ENCODE results near the gene RANBP6. TPM values are rescaled to one million over a fixed set of nuclear protein-coding genes. Genes with fewer than 3 reads are reported as not detected.
"Not testable (repeated sequence)": the region's sequence is repeated elsewhere in the genome, so short reads cannot be mapped to it uniquely, and the experiment has no call there.

RANBP6 gene
- total RNA-seq (2021) (7.4 and 7.9 TPM in 2 replicates), Bru-seq, nascent RNA (percentile 81 among the genes with signal in this experiment), BruChase-seq, experiment 1, labeled RNA remaining after a 2-hour chase (percentile 97 among the genes with signal in this experiment), BruChase-seq, experiment 2, labeled RNA remaining after a 6-hour chase (percentile 88 among the genes with signal in this experiment)
- long read RNA-seq, full-length matches to known transcripts, result 10 of 10 reads
- long read RNA-seq, partial matches to known transcripts, result 0 of 10 reads
- long read RNA-seq, other reads (novel, unspliced or antisense), result 0 of 10 reads

DNA sequence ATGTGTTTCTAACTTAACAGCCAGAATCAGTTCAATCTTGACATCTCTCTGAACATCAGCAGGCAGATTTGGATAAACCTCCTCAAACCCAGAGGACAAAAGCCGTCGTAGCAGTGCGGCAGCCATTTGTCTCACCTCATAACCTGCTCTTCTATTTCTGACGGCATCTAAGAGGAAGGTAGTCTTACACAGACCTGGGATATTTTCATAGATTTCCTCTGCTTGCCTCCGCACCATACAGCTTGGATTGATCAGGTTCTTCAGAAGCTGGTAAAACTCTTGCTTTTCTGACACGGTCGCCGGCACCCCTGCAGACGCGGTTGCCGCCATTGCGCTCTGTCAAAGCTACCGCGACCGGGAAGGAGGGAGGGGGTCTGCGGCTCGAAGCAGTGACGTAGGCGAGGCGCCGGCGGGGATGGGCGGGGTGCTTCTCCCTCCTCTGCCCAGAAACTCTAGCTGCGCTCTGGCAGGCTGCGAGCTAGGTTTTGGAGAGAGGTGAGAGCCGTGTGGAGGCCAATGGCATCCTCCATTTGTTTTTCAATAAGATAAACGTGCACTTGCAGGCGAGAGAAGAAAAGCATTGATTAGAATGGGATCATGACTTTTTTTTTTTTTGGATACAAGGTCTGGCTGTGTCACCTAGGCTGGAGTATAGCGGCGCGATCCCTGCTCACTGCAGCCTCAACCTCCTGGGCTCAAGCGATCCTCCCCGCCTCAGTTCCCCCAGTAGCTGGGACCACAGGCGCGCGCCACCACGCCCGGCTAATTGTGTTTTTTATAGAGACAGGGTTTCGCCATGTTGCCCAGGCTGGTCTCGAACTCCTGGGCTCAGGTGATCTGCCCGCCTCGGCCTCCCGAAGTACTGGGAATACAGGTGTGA lies at the start of gene RANBP6:
Gene RANBP6, minus strand, starts transcription at position 347 of the 880 bp plus-strand sequence. Its CDS starts 17 bp downstream, at position 330.
- BruUV-seq (replicated peaks), result no TSS peak
- Histone ChIP-seq H3K36me3 (ENCODE audit: low read depth) (0 out of 2 replicates have a peak, but pooled peaks cover 5% of the 10 kb centered on the region), H3K4me3 (peak within 1 kb of the TSS; percentile 89), H3K9me2 (ENCODE audit: insufficient read depth) (no peaks in the 10 kb centered on the region), H2AFZ (peak within 1 kb of the TSS; percentile 81), H3K79me2 (ENCODE audit: low read depth) (peaks cover 48% of the 10 kb centered on the region), H3K4me2 (peak within 1 kb of the TSS; percentile 81), H3K27ac (peak within 1 kb of the TSS; percentile 84), H3F3A (ENCODE audit: insufficient read depth, low read depth) (peaks cover 14% of the 10 kb centered on the region; the same call in 1 of the 2 replicates), H3K9me3 (ENCODE audit: insufficient read depth, low read depth) (no peaks in the 10 kb centered on the region), H3K4me1 (replicated peaks; ENCODE audit: insufficient read depth) (peaks cover 13% of the 10 kb centered on the region; the same call in 1 of the 2 replicates), H3K27me3 (ENCODE audit: insufficient read depth, low read depth) (no peaks in the 10 kb centered on the region), H4K20me1 (ENCODE audit: insufficient read depth) (peaks cover 4% of the 10 kb centered on the region; the same call in 1 of the 2 replicates)
- intact Hi-C loops (cut with micrococcal nuclease; ENCODE audit: unreplicated experiment), result no loop called here
- CTCF ChIA-PET, result no interaction called here
- DNase-seq, result peak; percentile 58 to 72
- TF ChIP-seq, protein P1, sequence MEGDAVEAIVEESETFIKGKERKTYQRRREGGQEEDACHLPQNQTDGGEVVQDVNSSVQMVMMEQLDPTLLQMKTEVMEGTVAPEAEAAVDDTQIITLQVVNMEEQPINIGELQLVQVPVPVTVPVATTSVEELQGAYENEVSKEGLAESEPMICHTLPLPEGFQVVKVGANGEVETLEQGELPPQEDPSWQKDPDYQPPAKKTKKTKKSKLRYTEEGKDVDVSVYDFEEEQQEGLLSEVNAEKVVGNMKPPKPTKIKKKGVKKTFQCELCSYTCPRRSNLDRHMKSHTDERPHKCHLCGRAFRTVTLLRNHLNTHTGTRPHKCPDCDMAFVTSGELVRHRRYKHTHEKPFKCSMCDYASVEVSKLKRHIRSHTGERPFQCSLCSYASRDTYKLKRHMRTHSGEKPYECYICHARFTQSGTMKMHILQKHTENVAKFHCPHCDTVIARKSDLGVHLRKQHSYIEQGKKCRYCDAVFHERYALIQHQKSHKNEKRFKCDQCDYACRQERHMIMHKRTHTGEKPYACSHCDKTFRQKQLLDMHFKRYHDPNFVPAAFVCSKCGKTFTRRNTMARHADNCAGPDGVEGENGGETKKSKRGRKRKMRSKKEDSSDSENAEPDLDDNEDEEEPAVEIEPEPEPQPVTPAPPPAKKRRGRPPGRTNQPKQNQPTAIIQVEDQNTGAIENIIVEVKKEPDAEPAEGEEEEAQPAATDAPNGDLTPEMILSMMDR (conservative IDR thresholded peaks at IDR 0.05), result no peak
- TF ChIP-seq EZH2 (IDR thresholded peaks at IDR 0.05; ENCODE audit: low read depth), result no peak
- POLR2A ChIA-PET (ENCODE audit: unreplicated experiment), result interaction anchor here (0.6 to 0.7 kb wide), 5 partner anchors 59 to 495 kb away, joined by 4 to 9 read pairs (median 5); partner anchors contain the start of gene UHRF2

- H3F3A ChIP-seq (ENCODE audit: insufficient read depth, low read depth); H3K36me3 ChIP-seq (ENCODE audit: low read depth); H3K4me1 ChIP-seq (replicated peaks; ENCODE audit: insufficient read depth); H2AFZ ChIP-seq; CTCF ChIA-PET; POLR2A ChIA-PET (ENCODE audit: unreplicated experiment); H3K27me3 ChIP-seq (ENCODE audit: insufficient read depth, low read depth); H3K79me2 ChIP-seq (ENCODE audit: low read depth); BruUV-seq (replicated peaks); H4K20me1 ChIP-seq (ENCODE audit: insufficient read depth); H3K4me3 ChIP-seq; H3K9me3 ChIP-seq (ENCODE audit: insufficient read depth, low read depth); DNase-seq; H3K27ac ChIP-seq; intact Hi-C loops (cut with micrococcal nuclease; ENCODE audit: unreplicated experiment); H3K9me2 ChIP-seq (ENCODE audit: insufficient read depth); H3K4me2 ChIP-seq: not testable (repeated sequence)
Observed at GRCh38 chr9:6063146-6063545, 47.7 kb upstream of the RANBP6 start.

DNA sequence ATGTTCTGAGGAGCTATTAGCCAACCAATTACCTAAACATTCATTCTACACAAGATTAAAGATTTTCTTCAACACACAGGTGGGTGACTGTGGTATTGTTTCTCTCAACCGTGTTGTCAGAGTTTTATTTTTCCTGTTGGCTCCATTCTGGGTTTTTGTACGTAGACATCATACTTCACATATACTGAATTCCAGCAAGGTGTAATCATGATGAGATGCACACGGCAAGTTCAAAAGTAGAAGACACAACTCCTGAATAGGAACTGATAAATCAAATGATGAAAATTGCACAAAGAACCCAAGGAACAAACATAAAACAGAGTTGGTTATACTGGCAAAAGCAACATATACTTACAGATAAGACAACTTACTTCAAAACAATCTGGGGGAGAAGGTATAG lies 40.2 kb upstream of the RANBP6 start:
- CTCF ChIA-PET, result interaction anchor here (2.3 kb wide), 1 partner anchor 250 kb away, joined by 13 read pairs; no protein-coding TSS in a partner anchor
- intact Hi-C loops (cut with micrococcal nuclease; ENCODE audit: unreplicated experiment), result loop anchor here (1.0 to 10.0 kb wide), 2 partner anchors 169 to 509 kb away; no protein-coding TSS in a partner anchor
- H3K79me2 ChIP-seq (ENCODE audit: low read depth), result no peaks in the 10 kb centered on the region
- H3F3A ChIP-seq (ENCODE audit: insufficient read depth, low read depth), result peaks cover 3% of the 10 kb centered on the region; the same call in 1 of the 2 replicates
- peaks cover 9% of the 10 kb centered on the region; the same call in 1 of the 2 replicates for H3K4me1 ChIP-seq (replicated peaks; ENCODE audit: insufficient read depth)
- no TSS peak for BruUV-seq (replicated peaks)
- TF ChIP-seq, protein P1 (conservative IDR thresholded peaks at IDR 0.05), result no peak
- TF ChIP-seq EZH2 (IDR thresholded peaks at IDR 0.05; ENCODE audit: low read depth), result no peak
- H4K20me1 ChIP-seq (ENCODE audit: insufficient read depth), result no peaks in the 10 kb centered on the region
- POLR2A ChIA-PET (ENCODE audit: unreplicated experiment), result no interaction called here
- H2AFZ ChIP-seq, result no peak overlapping the region
- no peaks in the 10 kb centered on the region for H3K36me3 ChIP-seq (ENCODE audit: low read depth)
- H3K4me2 ChIP-seq, result no peak overlapping the region
- DNase-seq, result no peak
- H3K27ac ChIP-seq, result no peak overlapping the region
- H3K27me3 ChIP-seq (ENCODE audit: insufficient read depth, low read depth), result no peaks in the 10 kb centered on the region
- no peaks in the 10 kb centered on the region for H3K9me2 ChIP-seq (ENCODE audit: insufficient read depth)
- H3K4me3 ChIP-seq, result no peak overlapping the region
- H3K9me3 ChIP-seq (ENCODE audit: insufficient read depth, low read depth), result no peaks in the 10 kb centered on the region
